ENCODE measurements around the gene SEMA3B.

DNA sequence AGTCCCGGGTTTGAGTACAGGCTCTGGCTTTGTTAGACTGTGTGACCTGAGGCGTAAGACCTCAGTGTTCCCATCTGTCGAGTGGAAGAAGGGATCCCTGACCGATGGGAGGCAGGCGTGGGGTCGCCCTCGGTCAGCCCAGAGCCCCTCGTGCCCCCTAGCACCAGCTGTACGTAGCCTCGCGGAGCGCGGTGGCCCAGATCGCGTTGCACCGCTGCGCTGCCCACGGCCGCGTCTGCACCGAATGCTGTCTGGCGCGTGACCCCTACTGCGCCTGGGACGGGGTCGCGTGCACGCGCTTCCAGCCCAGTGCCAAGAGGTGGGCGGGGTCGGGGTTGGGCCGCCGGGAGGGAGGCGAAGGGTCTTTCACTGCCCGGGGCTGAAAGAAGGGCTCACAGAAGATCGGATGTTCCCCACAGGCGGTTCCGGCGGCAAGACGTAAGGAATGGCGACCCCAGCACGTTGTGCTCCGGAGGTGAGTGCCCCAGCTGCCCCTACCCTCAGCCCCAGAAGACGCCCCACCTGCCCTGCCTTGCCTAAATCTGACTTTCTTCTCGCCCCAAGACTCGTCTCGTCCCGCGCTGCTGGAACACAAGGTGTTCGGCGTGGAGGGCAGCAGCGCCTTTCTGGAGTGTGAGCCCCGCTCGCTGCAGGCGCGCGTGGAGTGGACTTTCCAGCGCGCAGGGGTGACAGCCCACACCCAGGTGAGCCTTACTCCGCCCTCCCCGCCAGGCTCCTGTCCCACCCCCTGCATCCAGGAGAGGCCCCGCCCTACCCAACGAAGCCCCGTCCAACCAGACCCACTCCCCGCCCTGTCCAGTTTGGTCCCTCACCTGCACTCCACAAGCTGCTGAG is 6.4 kb downstream of the SEMA3B start:
- TF ChIP-seq, protein P1, sequence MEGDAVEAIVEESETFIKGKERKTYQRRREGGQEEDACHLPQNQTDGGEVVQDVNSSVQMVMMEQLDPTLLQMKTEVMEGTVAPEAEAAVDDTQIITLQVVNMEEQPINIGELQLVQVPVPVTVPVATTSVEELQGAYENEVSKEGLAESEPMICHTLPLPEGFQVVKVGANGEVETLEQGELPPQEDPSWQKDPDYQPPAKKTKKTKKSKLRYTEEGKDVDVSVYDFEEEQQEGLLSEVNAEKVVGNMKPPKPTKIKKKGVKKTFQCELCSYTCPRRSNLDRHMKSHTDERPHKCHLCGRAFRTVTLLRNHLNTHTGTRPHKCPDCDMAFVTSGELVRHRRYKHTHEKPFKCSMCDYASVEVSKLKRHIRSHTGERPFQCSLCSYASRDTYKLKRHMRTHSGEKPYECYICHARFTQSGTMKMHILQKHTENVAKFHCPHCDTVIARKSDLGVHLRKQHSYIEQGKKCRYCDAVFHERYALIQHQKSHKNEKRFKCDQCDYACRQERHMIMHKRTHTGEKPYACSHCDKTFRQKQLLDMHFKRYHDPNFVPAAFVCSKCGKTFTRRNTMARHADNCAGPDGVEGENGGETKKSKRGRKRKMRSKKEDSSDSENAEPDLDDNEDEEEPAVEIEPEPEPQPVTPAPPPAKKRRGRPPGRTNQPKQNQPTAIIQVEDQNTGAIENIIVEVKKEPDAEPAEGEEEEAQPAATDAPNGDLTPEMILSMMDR (IDR thresholded peaks at IDR 0.05): no peak
- TF ChIP-seq POLR2A (IDR thresholded peaks at IDR 0.05) (no peak), POLR2AphosphoS5 (IDR thresholded peaks at IDR 0.05) (no peak)
